HG03558 (cell line): ENCODE results near the gene C16orf90.
"Not testable (repeated sequence)": the region's sequence is repeated elsewhere in the genome, so short reads cannot be mapped to it uniquely, and the experiment has no call there.

Source experiments
- ATAC-seq: cut with Tn5 transposase; IDR thresholded peaks from one replicate; pipeline ENCODE4 v1.9.1; 2021; ENCODE audit warnings: moderate number of reproducible peaks; ENCODE audit not compliant: unreplicated experiment; ENCODE audit errors: extremely low read depth

Gene C16orf90

GRCh38 chr16:3513892-3514583, 18.7 kb upstream of the C16orf90 start:
- ATAC-seq, result no peak

DNA sequence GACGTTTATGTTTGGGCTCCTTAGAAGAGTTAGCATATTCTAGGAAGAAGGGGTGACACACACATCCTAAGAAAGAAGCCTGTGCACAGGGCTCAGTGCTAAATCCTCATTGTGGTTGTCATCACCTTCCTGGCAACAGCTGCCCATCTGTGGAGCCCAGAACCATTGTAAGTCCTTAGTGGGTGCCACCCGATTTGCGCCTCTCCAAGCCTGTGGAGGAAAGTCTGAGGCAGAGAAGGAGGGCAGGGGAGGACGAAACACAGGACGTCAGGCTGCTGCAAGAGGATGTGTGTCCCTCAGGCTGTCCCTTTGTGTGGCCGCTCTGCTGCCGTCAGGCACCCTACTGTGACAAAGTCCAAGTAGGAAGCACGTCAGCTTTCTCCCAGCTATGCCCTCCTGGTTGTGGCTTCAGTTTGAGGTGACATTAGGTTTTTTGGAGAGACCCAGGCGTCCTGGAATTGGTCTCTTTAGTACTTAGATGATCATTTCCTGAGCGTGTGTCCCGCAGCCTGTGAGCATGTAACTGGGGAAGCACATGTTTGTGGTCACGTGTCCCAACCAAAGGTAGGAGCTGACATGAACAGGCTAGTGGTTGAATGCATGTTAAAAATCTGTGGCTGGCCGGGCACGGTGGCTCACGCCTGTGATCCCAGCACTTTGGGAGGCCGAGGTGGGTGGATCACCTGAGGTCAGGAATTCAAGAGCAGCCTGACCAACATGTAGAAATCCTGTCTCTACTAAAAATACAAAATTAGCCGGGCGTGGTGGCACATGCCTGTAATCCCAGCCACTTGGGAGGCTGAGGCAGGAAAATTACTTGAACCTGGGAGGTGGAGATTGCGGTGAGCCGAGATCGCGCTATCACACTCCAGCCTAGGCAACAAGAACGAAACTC, 16.2 kb upstream of the C16orf90 start:
- ATAC-seq, result no peak

- no peak for ATAC-seq
These were observed 15.1 kb upstream of the C16orf90 start for GRCh38 chr16:3510416-3510815.

DNA sequence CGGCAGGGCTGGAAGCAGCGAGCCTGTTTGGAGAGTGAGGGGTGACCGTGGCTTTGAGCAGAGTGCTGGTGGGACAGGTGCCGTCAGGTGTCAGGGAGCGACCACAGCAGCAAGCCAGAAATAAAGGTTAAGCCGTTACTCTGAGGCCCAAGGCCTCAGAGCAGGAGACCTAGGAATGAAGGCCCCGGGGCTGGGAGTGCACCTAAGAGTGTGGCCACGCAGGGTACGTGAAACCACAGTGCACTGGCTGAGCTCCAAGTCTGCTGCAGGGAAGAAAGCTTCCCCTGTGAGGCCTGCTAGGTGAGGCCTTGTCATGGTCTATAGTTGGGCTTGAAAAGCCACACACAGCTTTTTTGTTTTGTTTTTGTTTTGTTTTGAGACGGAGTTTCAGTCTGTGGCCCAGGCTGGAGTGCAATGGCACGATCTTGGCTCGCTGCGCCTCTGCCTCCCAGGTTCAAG, 14.2 kb upstream of the C16orf90 start:
- ATAC-seq, result no peak

- ATAC-seq, result no peak
These were observed 13.4 kb upstream of the C16orf90 start for GRCh38 chr16:3508736-3509135.

DNA sequence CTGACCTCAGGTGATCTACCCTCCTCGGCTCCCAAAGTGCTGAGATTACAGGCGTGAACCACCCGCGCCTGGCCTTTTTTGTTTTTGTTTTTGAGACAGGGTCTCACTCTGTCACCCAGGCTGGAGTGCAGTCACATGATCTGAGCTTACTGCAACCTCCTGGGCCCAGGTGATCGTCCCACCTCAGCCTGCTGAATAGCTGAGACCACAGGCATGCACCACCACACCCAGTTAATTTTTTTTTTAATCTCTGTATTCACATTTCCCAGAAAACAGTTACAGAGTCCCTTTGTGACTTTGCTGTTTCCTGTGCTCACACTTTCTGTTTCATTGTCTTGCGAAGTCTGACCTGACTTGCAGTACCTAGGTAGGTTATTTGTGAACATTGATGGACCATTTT, 8.2 kb upstream of the C16orf90 start:
- no peak for ATAC-seq

- ATAC-seq, result no peak
These were observed 6.6 kb upstream of the C16orf90 start for GRCh38 chr16:3501783-3502400.

DNA sequence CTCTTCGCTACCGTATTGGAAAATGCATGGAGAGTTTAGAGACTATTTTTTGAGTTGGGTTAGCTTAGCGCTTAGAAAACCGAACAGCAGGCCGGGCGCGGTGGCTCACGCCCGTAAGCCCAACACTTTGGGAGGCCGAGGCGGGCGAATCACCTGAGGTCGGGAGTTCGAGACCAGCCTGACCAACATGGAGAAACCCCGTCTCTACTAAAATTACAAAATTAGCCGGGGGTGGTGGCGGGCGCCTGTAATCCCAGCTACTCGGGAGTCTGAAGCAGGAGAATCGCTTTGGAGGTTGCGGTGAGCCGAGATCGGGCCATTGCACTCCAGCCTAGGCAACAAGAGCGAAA, 6.1 kb upstream of the C16orf90 start:
- ATAC-seq, result not testable (repeated sequence)

- ATAC-seq, result no peak
These were observed 3.7 kb upstream of the C16orf90 start for GRCh38 chr16:3498988-3499387.

GRCh38 chr16:3497771-3498170, 2.5 kb upstream of the C16orf90 start:
- ATAC-seq, result no peak

- ATAC-seq, result no peak
These were observed 1.1 kb upstream of the C16orf90 start for GRCh38 chr16:3496386-3496785.

GRCh38 chr16:3494386-3494973, 809 bp downstream of the C16orf90 start:
- ATAC-seq, result no peak

- no peak for ATAC-seq
These were observed 2.9 kb downstream of the C16orf90 start for GRCh38 chr16:3492356-3492755.

DNA sequence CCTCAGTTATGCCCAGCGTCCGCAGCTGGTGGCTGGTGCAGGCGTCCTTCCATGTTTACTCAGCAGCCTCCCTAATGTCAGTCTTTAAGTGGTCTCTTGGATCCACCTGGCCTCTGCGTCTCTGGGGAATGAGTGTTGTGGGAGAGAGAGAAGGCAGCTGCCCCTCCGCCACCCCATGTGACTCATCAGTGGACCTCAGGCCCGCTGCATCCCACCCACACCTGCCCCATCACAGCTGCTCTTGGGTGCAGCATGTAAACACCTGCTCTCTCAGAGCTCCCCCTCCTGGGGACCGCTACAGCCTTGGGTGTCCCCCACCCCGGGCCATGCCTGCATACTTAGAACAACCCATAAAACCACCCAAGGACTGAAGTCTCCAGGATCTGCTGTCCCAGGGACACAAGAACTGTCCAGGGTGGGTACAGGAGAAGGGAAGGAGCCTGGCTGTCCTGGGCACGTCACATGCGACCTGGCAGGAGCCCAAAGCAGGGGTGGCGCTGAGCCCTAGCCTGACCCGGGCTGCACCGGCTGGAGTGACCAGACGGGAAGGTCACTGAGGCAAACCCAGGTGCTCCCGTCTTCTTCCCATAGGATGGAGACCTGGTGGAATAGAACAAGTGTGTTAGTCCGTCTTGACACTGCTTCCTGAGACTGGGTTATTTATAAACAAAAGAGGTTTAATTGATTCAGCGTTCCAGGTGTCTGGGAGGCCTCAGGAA, 4.2 kb downstream of the C16orf90 start:
- no peak for ATAC-seq

DNA sequence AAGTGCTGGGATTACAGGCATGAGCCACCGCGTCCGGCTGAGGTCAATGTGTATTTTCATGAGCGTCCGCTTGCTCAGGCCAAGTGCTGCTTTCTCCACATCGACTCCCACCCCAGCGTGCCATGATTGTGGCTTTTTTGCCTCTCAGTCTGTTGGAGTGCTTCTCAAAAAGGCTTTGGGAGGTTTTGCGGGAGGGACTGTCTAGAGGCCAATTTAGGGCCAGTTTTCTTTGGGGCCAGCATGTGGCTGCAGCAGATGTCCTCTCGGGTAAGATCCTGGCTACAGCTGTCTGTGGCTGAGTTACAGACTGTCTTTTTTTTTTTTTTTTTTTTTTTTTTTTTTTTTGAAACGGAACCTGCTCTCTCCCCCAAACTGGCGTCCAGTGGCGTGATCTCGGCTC, 6.5 kb downstream of the C16orf90 start:
- ATAC-seq, result no peak

DNA sequence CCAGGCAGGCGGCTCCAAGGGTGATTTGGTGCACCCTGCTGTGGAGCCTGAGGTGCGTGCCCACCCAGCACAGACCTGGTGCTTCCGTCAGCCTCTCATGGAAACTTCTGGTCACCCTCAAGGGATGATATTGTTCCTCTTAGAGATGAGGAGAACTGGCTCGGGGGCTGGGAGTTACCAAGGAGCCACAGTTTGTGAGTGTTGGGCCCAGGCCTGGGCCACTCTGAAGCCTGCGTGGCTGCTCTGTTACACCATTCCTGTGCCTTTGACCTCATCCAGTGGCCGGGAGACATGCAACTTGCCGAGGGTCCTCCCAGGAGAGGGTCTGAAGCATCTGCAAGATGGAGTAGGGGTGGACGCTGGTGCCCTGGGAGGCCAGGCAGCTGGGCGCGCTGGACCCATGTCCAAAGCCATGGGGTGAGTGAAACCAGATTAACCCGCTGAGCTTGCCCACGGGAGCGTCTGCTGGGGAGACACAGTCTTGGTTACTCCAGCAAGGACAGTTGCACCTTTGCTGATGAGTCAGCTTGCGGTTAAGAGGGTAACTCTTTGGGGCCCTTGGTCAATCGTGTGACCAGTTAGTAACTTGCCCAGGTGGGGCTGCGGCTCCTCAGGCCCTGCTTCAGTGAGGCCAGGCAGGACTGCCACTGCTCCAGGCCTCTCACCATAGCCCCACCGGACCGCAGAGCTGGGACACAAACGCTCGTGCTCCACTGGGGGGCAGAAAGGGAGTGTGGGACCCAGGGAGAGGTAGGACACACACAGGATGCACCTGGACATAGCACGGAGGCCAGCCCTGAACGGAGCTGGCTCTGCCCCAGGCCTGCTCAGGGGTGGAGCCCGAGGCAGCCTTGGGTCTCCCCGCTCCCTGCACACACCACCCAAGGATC, 7.5 kb downstream of the C16orf90 start:
- ATAC-seq, result no peak

- no peak for ATAC-seq
These were observed 8.6 kb downstream of the C16orf90 start for GRCh38 chr16:3486506-3487215.

DNA sequence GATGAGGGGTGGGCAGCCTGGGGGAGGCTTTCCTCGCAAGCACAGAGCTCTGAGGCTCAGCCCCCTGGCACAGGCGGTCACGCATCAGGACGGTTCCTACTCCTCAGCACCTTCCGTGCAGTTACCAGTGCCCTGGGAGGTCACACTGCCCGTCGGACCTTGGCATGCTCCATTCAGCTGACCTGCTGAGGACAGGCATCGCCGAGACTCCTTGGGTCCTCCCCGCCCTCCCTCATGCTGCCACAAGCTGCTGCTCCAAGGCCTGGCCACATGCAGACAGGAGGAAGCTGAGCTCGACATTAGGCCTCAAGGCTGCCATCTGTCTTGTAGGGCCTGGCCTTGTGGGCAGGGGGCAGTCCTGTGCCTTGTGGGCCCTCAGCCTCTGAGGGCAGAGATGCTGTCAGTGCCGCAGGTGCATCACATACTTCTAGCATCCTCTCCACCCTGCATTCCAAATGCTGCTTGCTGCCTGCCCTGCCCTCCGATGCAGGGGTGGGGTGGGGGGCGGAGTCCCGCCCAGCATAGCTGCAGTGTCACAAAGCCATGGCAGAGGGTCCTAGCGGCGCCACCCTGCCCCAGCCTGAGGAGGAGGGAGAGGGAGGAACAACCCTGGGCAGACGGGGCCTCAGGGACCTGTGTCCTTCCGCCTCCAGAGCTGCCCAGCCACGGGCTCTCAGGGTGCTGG, 9.3 kb downstream of the C16orf90 start:
- no peak for ATAC-seq
